Limb (tissue), 2 donors: ENCODE results near the gene OR2AG1.

Source experiments
- DNase-seq, 2 donors: peaks; one replicate each; pipeline ENCODE4 v3.0.0-alpha.2; 2016; ENCODE audit errors: extremely low spot score in 2 of 2

OR2AG1 gene, protein sequence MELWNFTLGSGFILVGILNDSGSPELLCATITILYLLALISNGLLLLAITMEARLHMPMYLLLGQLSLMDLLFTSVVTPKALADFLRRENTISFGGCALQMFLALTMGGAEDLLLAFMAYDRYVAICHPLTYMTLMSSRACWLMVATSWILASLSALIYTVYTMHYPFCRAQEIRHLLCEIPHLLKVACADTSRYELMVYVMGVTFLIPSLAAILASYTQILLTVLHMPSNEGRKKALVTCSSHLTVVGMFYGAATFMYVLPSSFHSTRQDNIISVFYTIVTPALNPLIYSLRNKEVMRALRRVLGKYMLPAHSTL

DNA sequence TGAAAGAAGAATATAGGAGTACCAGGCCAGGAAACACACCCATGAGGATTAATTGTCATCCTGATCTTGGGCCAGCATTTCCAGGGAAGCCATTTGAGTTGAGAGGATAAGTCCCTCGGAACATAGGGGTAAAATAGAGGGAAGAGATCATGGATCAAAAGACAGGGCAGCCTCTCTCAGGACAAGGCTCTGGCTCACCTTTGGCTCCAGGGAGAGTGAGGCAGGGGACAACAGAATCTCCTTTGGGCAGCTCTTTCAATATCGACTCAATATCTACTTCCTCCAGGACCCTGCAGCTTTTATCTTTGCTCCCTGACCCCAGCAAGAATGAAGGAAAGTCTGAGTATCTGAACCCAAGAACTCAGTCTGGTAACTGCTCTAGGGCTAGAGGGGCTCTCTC, at the start of gene OR2AG1:
OR2AG1 (plus strand) TSS at position 301 of the 400 bp plus-strand sequence. CDS start 2,018 bp downstream, outside the sequence.
- no peak for DNase-seq

DNA sequence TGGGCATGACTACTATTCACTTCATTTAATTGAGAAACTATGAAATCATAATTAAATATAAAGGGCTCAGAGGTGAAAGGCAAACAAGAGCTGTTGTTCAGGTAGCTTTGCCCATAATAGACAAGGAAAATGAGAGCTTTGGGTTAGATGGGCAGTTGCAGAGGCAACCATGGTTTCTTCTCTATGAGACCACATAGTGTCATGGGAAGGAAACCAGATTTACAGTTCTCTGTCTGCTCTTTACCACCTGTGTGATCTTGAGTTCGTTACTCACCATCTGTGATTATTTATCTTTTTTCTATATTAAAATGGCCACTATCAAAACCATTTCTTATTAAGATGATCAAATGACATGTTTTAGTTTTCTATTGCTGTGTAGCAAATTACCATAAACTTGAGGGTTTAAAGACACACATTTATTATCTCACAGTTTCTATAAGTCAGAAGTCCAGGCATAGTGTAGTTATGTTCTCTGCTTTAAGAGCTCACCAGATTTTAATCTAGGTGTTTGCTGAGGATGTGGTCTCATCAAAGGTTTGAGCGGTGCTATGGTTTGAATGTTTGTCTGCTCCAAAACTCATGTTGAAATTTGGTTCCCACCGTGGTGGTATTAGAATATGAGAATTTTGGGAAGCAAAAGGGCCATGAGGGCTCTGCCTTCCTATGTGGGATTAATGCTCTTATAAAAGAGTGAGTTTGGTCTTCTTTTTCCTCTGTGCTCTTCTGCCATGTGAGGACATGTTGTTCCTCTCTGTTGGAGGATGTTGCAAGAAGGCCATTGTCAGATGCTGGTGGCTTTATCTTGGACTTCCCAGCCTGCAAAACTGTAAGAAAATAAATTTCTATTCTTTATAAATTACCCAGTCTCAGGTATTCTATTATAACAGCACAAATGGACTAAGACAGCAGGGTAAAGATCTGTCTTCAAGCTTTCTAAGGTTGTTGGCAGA, 49.2 kb upstream of the OR2AG1 start:
- DNase-seq = no peak

DNA sequence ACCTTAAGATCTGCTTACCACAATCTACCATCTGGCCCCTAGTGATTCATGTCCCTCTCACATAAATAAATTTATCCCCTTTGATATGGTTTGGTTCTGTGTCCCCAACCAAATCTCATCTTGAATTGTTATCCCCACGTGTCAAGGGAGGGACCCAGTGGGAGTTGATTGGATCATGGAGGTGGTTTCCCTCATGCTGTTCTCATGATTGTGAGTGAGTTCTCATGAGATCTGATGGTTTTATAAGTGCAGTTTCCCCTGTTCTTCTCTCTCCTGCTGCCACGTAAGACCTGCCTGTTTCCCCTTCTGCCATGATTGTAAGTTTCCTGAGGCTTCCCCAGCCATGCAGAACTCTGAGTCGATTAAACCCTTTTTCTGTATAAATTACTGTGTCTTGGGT, 48.2 kb upstream of the OR2AG1 start:
- no peak for DNase-seq

DNA sequence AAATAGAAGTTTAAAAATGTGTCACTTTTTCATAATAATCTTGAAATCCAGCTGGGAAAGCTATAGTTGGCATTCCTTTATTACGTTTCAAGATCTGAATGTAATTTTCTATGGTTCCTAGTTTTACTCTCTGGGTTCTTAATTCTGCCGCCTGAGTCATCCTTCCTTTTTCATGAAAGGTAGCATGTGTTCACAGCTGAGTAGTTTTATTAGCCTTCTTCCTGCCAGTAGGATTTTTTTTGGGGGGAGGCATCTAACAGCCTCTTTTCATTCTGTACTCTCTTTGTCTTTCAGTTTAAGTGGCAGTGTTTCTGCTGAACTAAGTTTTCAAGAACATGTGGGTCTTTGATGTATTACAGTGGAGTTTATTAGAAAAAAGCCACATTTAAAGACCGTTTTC, 47.5 kb upstream of the OR2AG1 start:
- no peak for DNase-seq

DNA sequence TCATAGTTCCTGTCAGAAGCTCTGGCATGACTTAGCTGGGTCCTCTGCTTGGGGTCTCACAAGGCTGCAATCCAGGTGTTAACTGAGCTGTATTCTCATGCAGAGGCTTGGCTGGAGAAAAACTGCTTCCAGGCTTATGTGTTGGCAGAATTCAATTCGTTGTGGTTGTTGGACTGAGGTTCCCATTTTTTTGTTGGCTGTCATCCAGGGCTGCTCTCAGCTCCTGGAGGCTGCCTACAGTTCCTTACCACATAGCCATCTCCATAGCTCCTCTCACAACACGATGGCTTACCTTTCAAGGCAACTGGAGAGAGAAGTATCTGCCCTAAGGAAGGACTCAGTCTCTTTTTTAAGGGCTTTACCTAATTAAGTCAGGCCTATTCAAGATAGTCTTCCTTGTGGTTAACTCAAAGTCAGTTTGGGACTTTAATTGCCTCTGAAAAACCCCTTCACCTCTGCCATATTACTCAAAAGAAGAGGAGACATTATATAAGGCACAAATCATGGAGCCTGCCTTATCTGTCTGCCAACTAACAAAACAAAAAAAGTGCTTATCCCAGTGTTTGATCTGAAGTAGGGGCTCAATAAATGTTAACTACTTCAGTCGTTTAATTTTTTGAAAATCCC, 46.2 kb upstream of the OR2AG1 start:
- no peak for DNase-seq

DNA sequence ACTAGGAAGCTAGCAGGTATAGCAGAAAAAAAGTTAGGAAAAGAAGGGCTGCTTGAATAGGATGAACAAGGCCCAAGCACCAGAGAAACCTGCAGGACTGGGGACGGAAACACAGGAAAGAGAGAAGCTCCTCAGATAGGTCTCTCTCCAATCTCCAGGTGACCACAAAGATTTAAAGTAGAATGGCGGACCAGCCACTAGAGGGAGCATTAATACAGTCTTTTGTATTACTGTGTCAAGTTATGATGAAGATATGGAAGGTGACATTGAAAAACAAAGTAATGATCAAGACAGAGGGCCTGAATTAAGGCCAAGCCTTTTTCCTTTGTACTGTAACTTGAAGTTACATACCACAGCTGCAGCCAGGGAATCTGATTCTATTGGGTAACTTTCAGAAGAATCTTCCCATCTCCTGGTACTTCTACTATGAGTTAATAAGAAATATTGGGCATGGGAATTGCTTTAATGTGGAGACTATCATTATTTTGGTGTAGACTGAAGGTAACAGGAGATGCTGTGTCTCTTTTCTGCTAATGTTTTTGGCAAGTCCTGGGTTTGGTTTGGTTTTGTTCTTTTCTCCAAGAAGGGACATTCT, 44.9 kb upstream of the OR2AG1 start:
- peak in 1 of 2 donors; percentile 11 for DNase-seq

DNA sequence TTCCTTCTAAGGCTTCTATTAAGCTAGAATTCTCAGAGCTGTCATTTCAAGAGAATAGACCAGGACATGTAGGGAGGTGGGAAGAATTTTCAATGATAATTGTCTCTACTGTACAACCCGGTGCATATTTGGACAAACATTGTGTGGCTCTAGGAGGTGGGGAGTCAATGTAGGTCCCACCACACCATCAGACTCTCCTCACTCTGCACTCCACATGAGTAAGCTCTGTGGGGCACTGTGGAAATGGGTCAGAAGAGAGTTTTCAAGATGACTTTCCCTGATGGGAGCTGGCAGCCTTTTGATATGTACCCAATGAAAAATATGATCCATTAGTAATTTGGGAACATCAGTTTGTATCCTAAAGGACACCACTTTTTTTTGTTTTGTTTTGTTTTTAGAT, 44.2 kb upstream of the OR2AG1 start:
- DNase-seq = no peak

DNA sequence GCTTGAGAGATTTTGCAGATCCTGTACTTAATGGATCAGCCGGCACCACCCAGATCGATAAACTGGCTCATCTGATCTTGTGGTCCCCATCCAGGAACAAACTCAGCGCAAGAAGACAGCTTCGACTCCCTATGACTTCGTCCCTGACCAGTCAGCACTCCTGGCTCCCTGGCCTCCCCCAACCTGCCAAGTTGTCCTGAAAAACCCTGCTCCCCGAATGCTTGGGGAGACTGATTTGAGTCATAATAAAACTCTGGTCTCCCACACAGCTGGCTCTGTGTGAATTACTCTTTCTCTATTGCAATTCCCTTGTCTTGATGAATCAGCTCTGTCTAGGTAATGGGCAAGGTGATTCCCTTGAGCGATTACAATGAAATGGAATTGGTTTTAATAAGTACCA, 40.6 kb upstream of the OR2AG1 start:
- DNase-seq = no peak

DNA sequence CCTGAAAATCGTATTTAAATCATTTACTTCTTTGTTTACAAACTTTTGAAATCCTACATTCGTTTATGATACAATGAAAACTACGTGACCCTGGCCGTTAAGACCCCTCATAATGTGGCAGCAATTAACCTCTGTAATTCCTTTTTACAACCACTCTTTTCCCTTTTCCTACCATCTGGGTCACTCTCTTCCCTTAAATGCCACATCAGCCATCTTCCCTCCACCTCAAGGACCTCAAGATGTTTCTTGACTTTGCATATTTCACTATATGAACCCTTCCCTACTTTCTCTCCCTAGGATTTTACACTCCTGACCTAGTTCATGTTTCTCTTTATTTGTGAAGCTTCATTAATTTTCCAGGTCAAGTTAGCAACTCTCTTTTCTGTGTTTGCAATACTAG, 37.8 kb upstream of the OR2AG1 start:
- DNase-seq = no peak

DNA sequence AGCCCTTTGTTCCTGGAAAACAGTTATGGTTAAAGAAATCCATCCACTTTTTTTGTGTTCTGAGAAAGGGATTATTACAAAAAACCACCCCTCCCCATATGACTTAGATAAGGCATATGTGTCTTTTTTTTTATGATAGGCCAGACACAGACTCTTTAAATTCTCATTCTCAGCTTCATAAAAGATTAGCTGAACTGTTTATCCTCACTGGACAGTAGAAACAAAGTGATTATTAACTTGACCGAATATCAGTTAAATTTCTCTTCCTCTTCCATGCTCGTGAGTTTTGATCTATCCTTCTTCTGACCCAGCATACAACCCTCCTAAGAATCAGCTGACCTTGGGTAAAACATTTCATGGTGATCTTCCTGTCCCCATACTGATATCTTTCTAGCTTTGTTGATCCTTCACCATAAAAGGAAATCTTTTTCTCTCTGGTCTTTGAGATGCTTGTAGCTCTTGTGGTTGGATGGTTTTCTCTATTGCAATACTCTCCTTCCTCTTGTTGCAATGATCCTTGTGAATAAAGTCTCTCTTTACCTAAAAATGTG, 37.3 kb upstream of the OR2AG1 start:
- DNase-seq = no peak

DNA sequence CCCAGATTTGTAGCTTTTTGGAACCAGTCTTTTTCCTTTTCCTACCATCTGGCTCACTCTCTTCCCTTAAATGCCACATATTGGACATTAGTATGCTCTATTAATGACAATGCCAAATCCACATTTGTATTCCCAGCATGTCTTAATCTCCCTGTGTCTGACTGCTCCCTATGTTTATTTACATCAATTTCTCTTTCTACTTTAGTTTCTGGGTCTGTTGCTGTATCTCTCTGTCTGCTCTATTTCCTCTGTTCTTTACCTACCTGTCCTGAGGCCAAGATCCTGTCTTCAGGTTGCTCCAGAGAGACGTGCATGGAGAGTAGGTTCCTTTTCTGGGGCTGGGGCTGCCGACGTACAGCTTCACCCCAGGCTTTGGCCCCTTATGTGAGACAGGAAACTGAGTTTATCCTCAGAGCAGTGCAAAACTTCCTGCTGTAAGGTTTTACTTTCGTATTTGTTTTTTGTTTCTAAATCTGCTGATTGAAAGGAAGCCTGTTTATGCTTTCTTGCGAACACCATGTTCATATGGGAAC, 36.7 kb upstream of the OR2AG1 start:
- DNase-seq = no peak

DNA sequence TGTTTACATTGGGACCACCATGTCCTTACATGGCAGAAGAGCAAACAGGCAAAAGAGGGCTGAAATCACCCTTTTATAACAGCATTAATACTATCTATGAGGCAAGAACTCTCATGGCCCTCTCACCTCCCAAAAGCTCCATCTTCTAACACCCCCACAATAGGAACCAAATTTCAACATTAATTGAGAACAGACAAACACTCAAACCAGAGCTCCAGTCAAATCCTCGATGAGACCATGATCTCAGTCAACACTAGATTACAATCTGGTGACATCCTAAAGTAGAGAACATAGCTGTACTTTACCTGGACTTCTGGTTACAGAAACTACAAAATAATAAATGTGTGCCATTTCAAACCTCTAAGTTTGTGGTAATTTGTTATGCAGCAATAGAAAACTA, 36.2 kb upstream of the OR2AG1 start:
- DNase-seq = no peak

DNA sequence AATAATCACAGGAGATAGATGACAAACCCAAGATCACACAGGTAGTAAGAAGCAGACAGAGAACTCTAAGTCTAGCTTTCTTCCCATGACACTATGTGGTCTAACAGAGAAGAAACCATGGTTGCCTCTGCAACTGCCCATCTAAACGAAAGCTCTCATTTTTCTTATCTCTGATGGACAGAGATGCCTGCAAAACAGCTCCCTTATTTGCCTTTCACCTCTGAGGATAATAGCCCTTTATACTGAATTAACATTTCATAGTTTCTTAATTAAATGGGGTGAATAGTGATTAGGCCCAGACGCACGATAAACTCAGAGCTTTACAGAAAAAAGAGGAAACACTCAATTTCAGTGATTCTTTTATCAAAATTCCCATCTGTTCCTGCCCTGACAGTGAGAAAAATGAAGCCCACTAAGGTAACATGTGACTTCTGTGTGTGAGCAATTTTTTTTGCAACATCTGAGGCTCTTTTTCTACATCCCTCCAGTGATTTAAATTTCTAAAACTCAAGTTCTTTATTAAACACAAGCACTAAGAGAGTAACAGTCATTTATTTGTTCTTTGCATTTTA, 35.6 kb upstream of the OR2AG1 start:
- DNase-seq = no peak

DNA sequence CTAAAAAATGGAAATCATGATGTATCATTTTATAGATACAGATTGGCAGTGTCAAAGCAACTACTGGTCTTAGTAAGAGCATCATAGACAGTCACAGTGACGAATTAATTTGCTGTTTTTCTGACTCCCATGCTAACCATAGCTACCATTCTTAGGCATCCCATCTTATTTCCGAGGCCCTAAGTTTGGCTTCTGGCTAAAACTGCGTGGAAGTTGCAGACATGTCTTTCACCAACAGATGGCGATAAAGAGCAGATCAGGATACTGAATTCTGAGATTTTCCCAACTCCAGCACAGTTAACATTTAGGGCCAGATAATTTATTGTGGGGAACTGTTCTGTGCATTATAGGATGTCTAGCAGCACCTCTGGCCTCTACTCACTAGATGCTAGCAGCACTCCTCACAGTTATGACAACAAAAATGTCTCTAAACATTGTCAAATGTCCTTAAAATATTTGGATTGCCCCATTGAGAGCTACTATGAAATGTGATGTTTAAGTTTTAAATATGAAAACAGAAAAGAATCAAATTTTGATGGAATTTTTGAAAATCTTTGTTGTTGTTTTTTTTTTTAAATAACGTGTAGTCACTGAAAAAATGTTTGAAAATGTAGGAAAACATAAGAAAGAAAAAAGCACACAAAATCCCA, 27.4 kb upstream of the OR2AG1 start:
- DNase-seq = peak; percentile 44 to 77

DNA sequence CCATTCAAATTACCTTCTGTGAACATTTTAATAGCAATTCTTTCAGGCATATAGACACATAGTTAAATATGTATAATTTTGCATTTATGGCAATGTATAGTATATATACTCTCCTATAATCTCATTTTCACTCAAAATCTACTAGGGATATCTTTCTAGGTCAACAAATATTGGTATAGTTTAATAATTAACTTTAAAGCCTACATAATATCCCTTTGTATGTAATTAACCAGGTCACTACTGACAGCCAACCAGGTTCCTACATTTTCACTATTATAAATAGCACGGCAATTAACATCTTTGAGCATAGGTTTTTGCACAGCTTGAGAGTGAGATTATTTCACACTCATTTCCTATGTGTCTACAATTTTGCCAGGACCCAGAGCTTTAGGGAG, 26.9 kb upstream of the OR2AG1 start:
- no peak for DNase-seq

DNA sequence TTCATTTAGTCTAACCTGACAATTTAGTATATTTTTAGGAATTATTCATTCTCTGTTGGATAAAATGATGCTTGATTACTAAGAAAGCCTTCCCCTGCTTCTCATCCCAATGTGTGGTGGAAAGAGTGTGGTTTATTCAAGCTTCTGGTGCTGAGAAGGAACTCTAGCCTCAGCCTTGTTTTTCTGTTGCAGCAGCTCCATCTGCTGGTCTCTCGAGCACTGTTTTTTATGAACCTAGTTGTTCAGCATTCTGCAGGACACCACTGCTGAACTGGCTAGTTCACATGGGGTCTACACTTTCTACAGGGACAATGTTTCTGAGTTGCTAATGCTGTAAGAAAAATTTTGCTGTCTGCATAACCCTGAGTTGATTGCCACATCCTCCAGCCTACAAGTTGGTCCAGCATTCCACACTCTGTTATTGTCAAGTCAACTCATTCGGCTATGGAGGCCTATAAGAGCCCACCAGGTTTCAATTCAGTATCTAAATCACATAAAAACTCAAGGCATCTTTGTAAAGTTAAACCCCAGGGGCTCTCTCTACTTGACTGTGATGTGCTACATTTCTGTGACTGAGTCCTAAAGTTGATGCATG, 25.4 kb upstream of the OR2AG1 start:
- peak; percentile 61 to 68 for DNase-seq

DNA sequence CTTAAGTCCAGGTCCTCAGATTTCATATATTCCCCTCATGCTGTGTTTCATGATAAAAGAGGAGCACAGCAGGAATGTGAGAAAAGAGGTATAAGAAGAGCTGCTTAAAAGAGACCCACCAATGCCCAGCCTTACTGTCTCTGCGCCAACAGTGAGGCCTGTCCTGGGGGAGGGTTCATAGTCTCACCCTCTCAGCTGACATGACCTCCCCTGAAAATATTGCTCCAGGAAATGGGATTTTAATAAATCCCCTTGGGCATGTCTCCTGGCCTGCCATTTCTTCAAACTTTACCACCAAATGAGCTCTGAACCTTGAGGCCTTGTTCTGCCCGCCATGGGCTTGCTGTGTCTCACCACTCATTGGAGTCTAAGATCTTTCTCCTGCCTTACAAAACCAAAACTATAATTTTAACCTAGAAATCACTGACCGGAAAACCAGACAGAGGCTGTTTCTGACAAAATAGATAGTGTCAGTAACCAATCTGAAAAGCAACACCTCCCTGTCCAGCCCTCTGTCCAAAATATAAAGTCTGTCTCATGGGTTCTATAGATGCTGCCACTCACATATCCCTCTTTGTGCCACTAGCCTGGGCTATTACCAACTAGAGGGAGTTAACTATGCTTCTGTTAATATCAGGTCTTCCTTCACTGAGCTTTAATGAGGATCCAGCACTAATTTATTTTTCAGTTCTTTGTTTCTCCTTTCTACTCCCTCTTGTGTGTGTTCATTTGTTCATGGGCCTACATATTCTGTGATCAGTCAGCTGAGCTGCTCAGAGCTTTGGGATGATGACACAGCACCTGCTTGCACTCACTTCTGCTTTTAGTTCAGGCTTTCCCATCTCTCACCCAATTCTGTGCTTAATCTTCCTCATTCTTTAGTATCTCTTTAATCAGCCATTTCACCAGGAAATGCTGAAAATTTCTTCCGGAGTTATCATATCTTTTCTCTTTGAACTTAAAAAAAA, 10.6 kb upstream of the OR2AG1 start, which contains the start of gene OR2AG2:
OR2AG2 (minus strand) TSS at position 51 of the 968 bp plus-strand sequence. CDS start 3,019 bp downstream, outside the sequence.
- DNase-seq = no peak

DNA sequence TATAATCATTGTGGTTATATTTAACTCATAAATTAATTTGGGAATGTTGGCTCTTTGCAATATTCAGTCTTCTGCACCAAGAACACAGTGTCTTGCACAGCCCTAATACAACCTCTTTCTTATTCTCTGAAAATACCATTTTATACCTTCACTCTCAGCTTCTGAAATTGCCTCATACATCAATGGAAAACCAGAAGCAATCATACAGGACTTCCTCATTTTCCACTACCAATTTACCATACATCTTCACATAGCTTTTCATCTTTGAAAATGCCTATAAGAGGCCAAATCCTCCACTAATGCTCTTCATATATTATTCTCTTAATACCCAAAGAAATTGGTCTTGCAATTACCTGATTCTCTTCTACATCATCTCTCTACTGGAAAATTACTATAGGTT, 4.3 kb upstream of the OR2AG1 start:
- no peak for DNase-seq

DNA sequence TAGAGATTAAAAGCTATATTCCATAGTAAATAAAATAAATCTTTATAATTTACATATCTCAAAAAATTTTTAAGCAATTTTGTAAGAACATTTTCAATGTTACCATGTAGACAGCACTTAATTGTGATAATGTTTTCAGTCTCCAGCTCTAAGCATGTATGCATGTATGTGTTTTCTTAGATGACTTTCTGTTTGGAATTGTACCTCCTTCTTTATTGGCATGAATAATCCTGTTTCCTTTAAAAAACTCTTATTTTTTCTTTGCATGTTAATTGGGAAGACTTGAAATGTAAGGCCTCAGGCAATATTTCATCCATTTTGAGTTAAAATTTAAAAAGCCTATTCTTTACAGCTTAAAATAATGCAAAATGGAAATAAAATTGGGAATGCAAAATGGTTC, 2.0 kb upstream of the OR2AG1 start:
- DNase-seq = no peak
